LNCAP (cell line): ENCODE measurements around the gene PPP2R2D.
A peak's percentile ranks its signal among the peaks of the same experiment; 100 is the strongest.

Source experiments
- CTCF ChIP-seq: fragments of 450-650 bp; IDR thresholded peaks from 2 replicates; pipeline ENCODE4 v1.5.1; 2017; ENCODE audit warnings: mild to moderate bottlenecking

The PPP2R2D gene

DNA sequence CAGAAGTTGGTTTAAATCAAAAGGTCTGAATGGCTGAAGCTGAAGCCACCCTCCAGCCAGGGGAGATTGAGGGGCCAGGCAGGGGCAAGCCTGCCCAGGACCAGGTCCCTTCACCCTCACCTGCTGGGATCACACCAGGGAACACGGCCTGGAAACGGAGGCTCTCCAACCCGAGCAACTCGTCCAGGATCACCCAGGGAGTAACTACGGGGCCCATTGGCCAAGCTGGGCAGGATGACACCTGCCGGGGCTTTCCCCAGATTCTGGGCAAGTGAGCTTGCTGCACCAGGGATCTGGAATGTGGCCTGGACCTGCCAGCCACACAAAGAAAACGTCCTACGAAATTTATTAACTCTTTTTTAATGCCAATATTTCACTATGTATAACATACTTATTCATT lies 30.4 kb upstream of the PPP2R2D start:
- no peak for TF ChIP-seq CTCF

- no peak for TF ChIP-seq CTCF
Measured at GRCh38 chr10:131870831-131871672, 29.8 kb upstream of the PPP2R2D start.

DNA sequence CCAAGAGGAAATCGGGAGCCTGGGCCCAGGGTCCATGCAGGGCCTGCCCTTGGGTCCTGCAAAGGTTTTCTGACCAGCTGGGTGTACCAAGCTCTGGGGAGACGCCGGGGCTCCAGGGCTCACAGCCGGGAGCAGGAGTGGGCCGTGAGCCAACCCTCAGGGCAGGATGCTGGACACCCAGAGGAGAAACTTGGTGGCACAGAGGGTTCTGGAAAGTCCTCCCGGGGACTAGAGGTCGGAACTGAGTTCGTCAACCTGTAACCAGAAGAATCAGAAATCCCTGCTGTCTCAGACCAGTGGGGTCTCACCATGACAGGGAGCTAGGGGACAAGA lies 29.2 kb upstream of the PPP2R2D start:
- no peak for TF ChIP-seq CTCF

DNA sequence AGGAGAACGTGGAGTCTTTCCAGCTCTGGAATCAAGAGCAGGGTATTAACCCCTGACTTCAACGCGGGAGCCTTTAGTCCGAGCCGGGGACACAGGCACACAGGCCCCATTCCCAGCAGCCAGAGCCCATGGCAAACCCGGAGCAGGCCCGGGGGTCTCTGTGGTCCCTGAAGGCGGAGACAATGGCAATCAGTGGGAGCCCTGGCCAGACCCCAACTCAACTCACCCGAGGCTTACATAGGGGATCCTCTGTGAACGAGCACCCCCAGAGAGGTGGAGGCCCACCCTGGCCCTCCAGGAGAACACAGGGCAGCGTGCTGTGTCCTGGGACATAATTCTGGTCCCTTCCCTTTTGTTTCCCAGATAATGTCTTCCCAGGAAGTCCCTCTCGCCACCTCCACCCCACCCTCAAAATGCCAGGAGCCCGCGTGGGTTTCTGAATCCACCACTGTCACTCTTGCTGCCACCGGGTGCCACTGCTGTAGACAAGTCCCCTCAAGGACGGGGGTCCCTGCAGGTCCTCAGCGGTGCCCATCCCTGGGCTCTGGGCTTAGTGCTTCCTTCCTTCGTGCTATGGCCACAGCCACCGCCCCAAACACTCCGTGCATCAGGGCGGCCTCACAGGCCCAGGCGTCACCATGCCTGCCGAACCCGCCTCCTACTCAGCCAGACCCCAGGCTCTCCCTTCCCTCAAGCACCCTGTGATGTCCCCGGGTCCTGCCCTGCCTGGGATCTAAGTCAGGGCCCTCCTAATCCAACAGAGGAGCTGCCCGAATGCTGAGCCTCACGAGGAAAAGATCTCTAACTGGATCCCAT lies 28.6 kb upstream of the PPP2R2D start:
- TF ChIP-seq CTCF = no peak

DNA sequence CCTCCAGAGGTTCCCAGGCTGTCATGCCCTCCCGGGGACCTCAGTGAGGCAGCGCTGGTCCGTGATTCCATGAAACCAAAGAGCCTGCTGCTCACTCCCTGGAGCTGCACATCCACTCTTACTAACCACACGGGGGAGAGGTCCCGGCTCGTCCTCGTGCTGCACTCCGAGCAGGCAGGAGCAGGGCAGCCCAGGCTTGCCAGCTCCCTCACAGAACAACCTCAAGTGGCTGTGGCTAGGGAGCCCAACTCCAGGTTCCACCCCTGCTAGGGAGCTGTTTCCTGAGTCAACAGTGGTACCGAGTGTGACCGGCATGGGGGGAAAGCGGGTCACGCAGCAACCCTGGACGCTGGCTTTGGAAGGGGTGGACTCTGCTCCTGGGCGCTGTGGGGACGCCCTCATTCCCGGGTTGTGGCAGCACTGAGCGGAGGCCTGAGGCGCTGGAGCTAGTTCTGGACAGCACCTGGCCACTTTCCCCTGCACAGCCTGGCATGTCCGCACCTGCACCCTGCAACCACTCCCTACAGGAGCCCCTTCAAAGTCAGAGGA lies 27.9 kb upstream of the PPP2R2D start:
- TF ChIP-seq CTCF = no peak

DNA sequence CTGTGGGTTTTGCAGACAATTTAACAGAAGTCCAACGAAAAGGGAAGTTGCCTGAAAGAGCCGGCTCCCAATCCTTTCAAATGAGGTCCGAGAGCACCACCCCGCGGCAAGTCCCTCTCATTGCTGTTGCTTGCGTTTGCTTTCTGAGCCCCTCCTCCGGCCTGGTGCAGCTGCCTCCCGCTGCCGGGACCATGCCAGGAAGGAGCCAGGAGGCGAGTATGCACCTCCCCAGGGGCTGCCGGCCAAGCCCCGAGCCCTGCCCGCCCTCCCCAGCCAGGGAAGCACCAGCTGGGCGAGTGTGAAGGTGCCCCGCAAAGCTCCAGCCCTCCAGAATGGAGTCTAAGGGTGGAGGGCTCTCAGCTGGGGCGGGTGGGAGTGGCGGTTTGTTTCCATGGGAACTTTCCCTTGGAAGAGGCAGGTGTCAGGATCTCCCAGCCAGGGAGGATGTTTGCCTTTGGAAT lies 25.8 kb upstream of the PPP2R2D start:
- TF ChIP-seq CTCF = peak; percentile 83

GRCh38 chr10:131875501-131875900 lies 25.3 kb upstream of the PPP2R2D start:
- no peak for TF ChIP-seq CTCF
